Measurements from ENCODE around the gene C22orf42. TPM values are rescaled to one million over a fixed set of nuclear protein-coding genes. Genes with fewer than 3 reads are reported as not detected.
"Not testable (repeated sequence)": the region's sequence is repeated elsewhere in the genome, so short reads cannot be mapped to it uniquely, and the experiment has no call there.

Gene C22orf42
- total RNA-seq, 2 experiments from 2014 or later, result not detected

DNA sequence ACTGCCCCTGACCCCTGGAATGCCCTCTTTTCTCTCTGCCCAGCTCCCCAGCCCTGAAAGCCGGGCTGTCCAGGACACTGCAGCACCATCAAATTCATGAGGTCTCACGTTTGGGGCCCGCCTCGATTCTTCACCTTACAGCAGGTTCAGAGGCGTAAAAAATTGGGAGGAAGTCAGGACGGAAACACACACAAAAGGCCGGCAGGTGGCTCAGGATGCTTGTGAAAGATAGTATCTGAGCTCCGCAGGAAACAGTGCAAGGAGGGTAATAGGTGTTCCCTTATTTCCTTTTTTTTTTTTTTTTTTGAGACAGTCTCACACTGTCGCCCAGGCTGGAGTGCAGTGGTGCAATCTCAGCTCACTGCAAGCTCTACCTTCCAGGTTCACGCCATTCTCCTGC is 41.6 kb upstream of the C22orf42 start:
- Mint-ChIP-seq H3K36me3 (no peaks in the 10 kb centered on the region), H3K27ac (peak overlapping the region; percentile 53), H3K9me3 (ENCODE audit: low read depth) (no peaks in the 10 kb centered on the region), H3K4me3 (no peak overlapping the region), H3K27me3 (peaks cover 31% of the 10 kb centered on the region), H3K4me1 (peaks cover 45% of the 10 kb centered on the region)
- ATAC-seq, result no peak
- no peak for DNase-seq
- CTCF ChIA-PET, result interaction anchor here (1.1 to 2.4 kb wide), 3 partner anchors 10 to 61 kb away, joined by 3 to 9 read pairs (median 3); no protein-coding TSS in a partner anchor

DNA sequence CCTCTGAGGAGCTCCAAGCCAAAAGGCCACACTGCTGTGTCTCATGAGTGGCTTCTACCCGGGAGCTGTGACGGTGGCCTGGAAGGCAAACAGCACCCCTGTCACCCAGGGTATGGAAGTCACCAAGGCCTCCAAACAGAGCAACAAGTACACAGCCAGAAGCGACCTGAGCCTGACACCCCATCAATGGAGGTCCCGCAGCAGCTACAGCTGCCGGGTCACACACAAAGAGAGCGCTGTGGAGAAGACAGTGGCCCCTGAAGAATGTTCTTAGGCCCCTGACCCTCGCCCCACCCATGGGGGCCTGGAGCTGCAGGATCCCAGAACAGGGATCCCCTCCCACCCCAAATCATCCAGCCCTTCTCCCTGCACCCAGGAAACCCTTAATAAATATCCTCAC is 40.9 kb upstream of the C22orf42 start:
- CTCF ChIA-PET, result interaction anchor here (0.9 kb wide), 1 partner anchor 229 kb away, joined by 4 read pairs; no protein-coding TSS in a partner anchor
- no peak for ATAC-seq
- H3K9me3 Mint-ChIP-seq (ENCODE audit: low read depth), result no peaks in the 10 kb centered on the region

DNA sequence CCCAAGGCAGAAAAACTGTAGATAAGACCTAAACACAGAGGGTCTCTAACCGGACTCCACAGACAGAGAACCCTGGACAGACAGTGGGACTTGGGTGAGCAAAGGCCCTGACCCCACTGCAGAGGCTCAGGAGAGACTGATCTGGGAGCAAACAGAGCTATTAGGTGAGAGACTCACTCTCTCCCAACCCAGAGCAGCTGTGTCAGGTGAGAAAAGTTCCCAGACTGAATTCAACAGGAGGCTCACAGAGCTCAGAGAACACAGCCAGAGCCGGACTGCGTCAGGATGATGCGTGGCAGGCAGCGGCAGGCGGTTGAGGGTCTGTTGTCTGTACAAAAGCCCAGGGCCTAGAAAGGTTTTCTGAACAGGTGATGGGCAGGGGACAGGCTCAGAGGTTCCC is 40.2 kb upstream of the C22orf42 start:
- DNase-seq (no peak), ATAC-seq (no peak)
- H3K4me1 Mint-ChIP-seq, result peaks cover 34% of the 10 kb centered on the region
- H3K36me3 Mint-ChIP-seq, result no peaks in the 10 kb centered on the region
- H3K4me3 Mint-ChIP-seq, result no peak overlapping the region
- H3K27me3 Mint-ChIP-seq, result peaks cover 31% of the 10 kb centered on the region
- H3K9me3 Mint-ChIP-seq (ENCODE audit: low read depth), result no peaks in the 10 kb centered on the region
- no peak overlapping the region for H3K27ac Mint-ChIP-seq
- CTCF ChIA-PET, result interaction anchor here (0.9 to 1.0 kb wide), 2 partner anchors 229 to 250 kb away, joined by 3 to 4 read pairs; no protein-coding TSS in a partner anchor

More for the DNA sequence above, 40.9 kb upstream of the C22orf42 start:
- no peaks in the 10 kb centered on the region for H3K36me3 Mint-ChIP-seq
- peaks cover 34% of the 10 kb centered on the region for H3K27me3 Mint-ChIP-seq
- H3K4me3 Mint-ChIP-seq, result no peak overlapping the region
- peaks cover 40% of the 10 kb centered on the region for H3K4me1 Mint-ChIP-seq
- no peak overlapping the region for H3K27ac Mint-ChIP-seq
- no peak for DNase-seq

DNA sequence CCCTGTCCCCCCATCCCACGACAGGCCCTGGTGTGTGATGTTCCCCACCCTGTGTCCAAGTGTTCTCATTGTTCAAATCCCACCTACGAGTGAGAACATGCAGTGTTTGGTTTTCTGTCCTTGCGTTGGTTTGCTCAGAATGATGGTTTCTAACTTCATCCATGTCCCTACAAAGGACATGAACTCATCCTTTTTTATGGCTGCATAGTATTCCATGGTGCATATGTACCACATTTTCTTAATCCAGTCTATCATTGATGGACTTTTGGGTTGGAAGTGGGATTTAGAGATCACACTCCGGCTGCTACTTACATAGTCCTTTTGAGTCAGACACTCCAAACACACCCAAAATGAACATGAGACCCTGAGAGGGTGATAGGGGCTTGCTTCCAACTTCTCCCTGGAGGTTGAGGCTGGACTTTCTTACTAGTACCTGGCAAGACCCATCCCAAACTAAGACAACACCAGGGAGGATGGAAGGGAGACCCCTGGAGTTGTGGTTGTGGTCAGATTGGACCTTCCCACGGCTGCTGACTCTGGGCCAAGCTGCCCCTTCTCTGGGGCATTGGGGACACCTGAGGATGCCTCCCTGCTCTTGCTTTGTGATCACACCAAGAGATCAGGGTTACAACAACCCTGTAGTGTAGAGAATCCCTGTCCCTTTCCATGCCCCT is 38.6 kb upstream of the C22orf42 start:
- DNase-seq; H3K36me3 Mint-ChIP-seq; CTCF ChIA-PET; H3K27ac Mint-ChIP-seq; ATAC-seq; H3K9me3 Mint-ChIP-seq (ENCODE audit: low read depth); H3K4me3 Mint-ChIP-seq: not testable (repeated sequence)
- peaks cover 24% of the 10 kb centered on the region for H3K27me3 Mint-ChIP-seq
- H3K4me1 Mint-ChIP-seq, result peaks cover 20% of the 10 kb centered on the region

DNA sequence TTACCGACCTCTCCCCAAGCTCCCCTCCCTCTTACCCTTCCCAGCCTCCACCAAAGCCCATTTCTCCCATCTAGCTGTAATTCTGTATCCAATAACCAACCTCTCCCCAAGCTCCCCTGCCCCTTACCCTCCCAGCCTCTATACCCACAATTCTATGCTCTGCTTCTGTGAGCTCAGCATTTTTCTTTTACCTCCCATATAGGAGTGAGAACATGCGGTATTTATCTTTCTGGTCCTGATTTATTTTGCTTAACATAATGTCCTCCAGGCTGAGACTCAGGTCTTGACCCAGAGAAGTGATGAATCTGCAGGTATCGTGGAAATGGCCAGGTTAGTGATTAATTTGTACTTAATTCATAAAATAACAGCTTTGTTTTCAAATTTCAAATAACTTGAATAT is 36.8 kb upstream of the C22orf42 start:
- ATAC-seq; H3K4me1 Mint-ChIP-seq; DNase-seq; H3K9me3 Mint-ChIP-seq (ENCODE audit: low read depth); CTCF ChIA-PET; H3K36me3 Mint-ChIP-seq; H3K27ac Mint-ChIP-seq; H3K4me3 Mint-ChIP-seq: not testable (repeated sequence)
- peaks cover 35% of the 10 kb centered on the region for H3K27me3 Mint-ChIP-seq

DNA sequence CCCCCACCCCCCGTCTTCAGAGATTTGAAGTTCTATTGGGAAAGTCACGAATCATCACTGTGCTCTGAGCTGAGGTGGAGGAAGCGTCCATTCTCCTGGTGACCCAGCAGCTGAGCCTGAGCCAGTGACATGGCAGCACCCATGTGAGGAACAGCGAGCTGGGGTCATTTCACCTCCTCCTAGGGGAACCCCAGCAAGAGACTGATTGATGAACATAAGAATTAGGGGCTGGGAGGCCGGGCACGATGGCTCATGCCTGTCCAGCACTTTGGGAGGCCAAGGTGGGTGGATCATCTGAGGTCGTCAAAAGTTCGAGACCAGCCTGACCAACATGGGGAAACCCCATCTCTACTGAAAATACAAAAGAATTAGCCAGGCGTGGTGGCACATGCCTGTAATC is 34.2 kb upstream of the C22orf42 start:
- H3K9me3 Mint-ChIP-seq (ENCODE audit: low read depth); H3K4me3 Mint-ChIP-seq; ATAC-seq; H3K4me1 Mint-ChIP-seq; H3K27ac Mint-ChIP-seq; DNase-seq; H3K36me3 Mint-ChIP-seq; CTCF ChIA-PET: not testable (repeated sequence)
- H3K27me3 Mint-ChIP-seq, result peaks cover 41% of the 10 kb centered on the region

DNA sequence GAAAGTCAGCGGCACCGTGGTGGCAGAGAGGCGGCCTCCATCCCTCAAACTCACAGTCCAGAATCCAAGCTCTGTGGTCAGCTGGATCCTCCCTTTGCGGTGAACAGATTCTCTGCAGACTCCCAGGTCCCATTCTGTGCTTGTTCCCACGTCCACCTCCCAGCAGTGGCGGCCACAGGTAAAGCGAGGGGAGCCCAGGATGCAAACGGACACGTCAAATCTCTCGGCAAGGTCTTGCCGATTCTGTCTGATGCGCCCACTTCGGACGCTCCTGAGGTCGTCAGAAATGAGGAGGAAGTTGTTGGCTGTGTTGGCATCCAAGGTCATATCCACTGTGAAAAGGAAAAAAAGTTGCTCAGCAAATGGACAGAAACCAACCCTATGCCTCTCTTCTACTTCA is 31.9 kb upstream of the C22orf42 start:
- H3K4me3 Mint-ChIP-seq; H3K4me1 Mint-ChIP-seq; DNase-seq; ATAC-seq; H3K27ac Mint-ChIP-seq; CTCF ChIA-PET; H3K36me3 Mint-ChIP-seq; H3K9me3 Mint-ChIP-seq (ENCODE audit: low read depth): not testable (repeated sequence)
- H3K27me3 Mint-ChIP-seq, result peaks cover 38% of the 10 kb centered on the region

DNA sequence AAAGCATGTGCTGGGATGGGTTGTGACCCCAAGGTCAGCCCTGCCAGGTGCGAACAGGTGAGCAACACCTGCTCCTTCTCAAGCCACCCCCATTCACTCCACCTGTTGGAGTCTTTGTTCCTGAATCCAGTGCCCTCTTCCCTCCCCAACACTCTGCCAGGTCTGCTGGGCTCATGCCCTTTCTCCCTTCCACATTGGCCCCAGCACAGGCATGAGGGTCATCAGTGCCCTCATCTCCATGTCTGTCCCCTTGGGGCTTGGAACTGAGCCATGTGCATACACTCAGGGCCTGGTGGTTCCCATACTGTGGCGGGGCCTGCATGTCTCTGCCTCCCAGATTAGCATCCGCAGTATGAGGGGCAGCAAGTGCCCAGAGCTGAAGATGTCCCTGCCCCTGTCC is 26.7 kb upstream of the C22orf42 start:
- H3K27me3 Mint-ChIP-seq, result peaks cover 16% of the 10 kb centered on the region
- no peaks in the 10 kb centered on the region for H3K36me3 Mint-ChIP-seq
- H3K27ac Mint-ChIP-seq, result no peak overlapping the region
- no peak overlapping the region for H3K4me3 Mint-ChIP-seq
- ATAC-seq, result no peak
- H3K4me1 Mint-ChIP-seq, result no peaks in the 10 kb centered on the region
- CTCF ChIA-PET, result no interaction called here
- H3K9me3 Mint-ChIP-seq (ENCODE audit: low read depth), result no peaks in the 10 kb centered on the region
- DNase-seq, result no peak

DNA sequence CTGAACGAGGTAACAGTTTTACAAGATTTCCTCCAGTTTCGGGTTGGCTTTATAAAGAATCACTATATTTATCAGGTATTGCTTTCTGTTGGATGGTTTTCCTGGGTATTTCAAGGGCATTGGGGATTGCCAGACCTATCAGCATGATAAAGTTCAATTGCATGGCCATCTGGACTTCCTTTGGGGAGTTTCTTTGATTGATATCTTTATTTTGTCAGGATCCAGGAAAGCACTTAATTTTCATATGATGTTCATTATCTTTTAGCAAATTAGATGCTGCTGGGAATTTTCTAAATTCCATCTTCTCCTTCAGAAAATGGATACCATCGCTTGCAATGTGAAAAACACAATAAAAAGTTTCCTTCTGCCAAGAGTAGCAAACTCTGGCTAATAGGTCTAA is 24.5 kb upstream of the C22orf42 start:
- Mint-ChIP-seq H3K27ac (no peak overlapping the region), H3K9me3 (ENCODE audit: low read depth) (no peaks in the 10 kb centered on the region), H3K36me3 (no peaks in the 10 kb centered on the region), H3K27me3 (peaks cover 18% of the 10 kb centered on the region), H3K4me1 (no peaks in the 10 kb centered on the region), H3K4me3 (no peak overlapping the region)
- ATAC-seq, result no peak
- no peak for DNase-seq
- CTCF ChIA-PET, result no interaction called here

DNA sequence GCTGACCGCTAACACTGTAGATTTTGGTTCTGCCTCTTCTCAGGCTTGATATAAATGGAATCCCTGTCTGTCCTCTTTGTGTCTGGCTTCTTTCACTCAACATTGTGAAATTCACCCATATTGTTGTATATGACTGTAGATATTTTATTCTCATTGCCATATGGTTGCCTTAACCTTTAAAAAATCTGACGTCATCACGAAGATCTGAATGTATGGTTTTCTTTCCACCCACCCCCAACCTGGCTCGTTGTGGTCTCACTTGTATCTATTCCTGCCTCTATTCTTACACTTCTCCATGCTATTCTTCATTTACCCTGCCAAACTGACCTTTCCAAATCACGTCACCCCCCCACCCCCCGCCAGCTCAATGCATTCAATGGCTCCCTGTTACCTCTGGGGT is 21.9 kb upstream of the C22orf42 start:
- H3K27ac Mint-ChIP-seq, result no peak overlapping the region
- CTCF ChIA-PET, result no interaction called here
- DNase-seq, result no peak
- no peaks in the 10 kb centered on the region for H3K36me3 Mint-ChIP-seq
- H3K4me1 Mint-ChIP-seq, result no peaks in the 10 kb centered on the region
- no peaks in the 10 kb centered on the region for H3K9me3 Mint-ChIP-seq (ENCODE audit: low read depth)
- ATAC-seq, result no peak
- H3K27me3 Mint-ChIP-seq, result peaks cover 28% of the 10 kb centered on the region
- no peak overlapping the region for H3K4me3 Mint-ChIP-seq

DNA sequence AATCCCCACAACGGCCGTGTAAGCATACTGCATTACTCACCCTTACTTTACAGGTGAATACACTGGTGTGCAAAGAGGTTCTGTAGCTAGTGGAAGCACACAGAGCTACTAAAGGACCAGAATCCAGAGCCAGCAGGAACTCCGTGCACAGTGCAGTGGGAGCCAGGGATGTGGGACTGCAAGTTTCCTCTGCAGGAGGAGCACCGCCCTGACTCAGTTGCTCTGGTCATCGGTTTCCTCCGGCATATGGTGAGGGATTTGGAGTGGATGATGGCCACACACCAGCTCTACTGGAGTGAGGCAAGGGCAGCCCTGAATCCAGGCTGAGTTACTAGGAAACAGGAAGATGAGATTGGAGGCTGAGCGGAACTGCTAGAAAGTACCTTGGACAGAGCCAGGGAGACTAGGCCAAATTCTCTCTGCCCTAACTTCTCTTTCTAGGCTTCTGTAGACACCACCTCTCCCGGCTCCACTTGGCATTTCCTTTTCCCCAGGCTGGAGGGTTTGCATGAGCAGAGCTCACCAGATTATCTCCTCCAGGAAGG is 18.2 kb upstream of the C22orf42 start:
- H3K27ac Mint-ChIP-seq, result no peak overlapping the region
- no peak for DNase-seq
- no peaks in the 10 kb centered on the region for H3K4me1 Mint-ChIP-seq
- peaks cover 40% of the 10 kb centered on the region for H3K27me3 Mint-ChIP-seq
- no peaks in the 10 kb centered on the region for H3K9me3 Mint-ChIP-seq (ENCODE audit: low read depth)
- ATAC-seq, result no peak
- CTCF ChIA-PET, result no interaction called here
- no peaks in the 10 kb centered on the region for H3K36me3 Mint-ChIP-seq
- no peak overlapping the region for H3K4me3 Mint-ChIP-seq

DNA sequence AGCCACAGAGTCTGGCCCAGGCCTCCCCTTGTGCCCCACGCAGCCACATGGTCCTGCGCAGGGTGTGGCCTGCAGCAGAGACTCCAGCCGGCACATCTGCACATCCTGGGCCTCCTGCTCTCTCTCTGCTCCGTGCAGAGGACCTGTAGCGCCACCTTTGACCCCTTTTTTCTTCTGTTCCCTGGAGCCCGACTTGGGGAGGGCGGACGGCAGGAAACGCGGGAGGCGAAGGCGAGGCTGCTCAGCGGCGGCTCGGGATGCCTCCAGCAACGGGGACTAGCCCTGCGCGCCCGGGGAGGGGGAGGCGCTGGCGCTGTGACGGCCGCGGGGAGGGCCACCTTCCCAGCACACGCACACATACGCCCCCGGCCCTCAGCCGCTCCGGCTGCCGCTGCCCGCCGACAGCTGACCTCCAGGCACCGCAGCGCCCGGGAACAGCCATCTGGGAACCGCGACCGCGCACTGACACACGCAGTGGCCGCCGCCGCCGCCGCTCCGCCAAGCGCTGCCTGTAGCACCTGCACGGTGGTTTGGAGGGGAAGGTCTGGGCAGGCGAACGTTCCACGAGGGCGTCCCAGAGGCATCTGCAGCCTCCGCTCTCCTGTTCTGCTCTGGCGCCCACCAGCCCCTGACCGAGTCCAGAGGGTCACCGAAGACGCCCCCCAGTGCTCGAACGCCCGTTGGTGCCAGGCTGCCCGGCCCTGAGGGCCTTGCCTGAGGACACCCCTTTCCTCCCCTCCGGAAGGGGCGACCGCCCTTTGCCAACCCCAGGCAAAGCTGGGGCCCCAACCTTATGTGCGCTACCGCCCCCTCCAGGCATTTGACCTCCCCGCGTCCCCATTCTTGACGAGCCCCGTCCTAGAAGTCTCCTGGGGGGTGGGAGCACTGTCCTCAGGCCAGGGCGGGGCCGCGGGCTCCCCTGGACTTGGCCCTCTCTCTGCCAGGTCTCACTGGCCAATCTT is 16.9 kb upstream of the C22orf42 start:
- peaks cover 40% of the 10 kb centered on the region for H3K27me3 Mint-ChIP-seq
- H3K27ac Mint-ChIP-seq, result no peak overlapping the region
- H3K9me3 Mint-ChIP-seq (ENCODE audit: low read depth), result no peaks in the 10 kb centered on the region
- CTCF ChIA-PET, result interaction anchor here (0.7 to 1.6 kb wide), 2 partner anchors 9 to 91 kb away, joined by 3 read pairs; no protein-coding TSS in a partner anchor
- peak; percentile 27 for ATAC-seq
- H3K4me3 Mint-ChIP-seq, result no peak overlapping the region
- no peak for DNase-seq
- H3K4me1 Mint-ChIP-seq, result no peaks in the 10 kb centered on the region
- no peaks in the 10 kb centered on the region for H3K36me3 Mint-ChIP-seq

DNA sequence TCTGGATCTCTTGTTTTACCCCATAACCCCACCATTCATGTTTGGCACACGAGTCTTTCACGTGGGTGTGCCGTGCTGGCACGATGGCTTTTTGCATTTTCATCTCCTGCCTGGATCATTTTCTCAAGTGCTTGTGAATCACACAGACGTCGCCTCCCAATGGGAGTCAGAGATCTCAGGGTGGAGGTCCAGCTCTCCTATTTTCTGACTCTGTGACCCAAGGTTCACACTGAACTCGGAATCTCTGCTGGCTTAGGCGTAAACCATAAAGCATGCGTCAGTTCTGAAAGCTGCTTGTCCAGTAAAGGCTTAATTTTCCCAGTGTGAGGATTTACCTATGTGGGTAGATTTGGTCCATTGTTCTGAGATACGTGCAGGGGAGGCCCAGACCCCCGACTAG is 16.0 kb upstream of the C22orf42 start:
- DNase-seq, result no peak
- H3K4me1 Mint-ChIP-seq, result no peaks in the 10 kb centered on the region
- H3K9me3 Mint-ChIP-seq (ENCODE audit: low read depth), result no peaks in the 10 kb centered on the region
- ATAC-seq, result no peak
- CTCF ChIA-PET, result interaction anchor here (0.8 kb wide), 1 partner anchor 11 kb away, joined by 5 read pairs; no protein-coding TSS in a partner anchor
- no peaks in the 10 kb centered on the region for H3K36me3 Mint-ChIP-seq
- H3K4me3 Mint-ChIP-seq, result no peak overlapping the region
- peaks cover 40% of the 10 kb centered on the region for H3K27me3 Mint-ChIP-seq
- no peak overlapping the region for H3K27ac Mint-ChIP-seq

Measured in activated CD8-positive, alpha-beta memory T cell treated with anti-CD3 and anti-CD28 coated beads, Interleukin-2, amount 10 ng/mL, durations not matched to agents 7 days and 5 days (primary cell).